IPS-11a (cell line): ENCODE data around the gene LYST.

ENCODE experiments used
- H3K4me3 ChIP-seq: one replicate; pipeline ENCODE4 v1.5.1; 2013; ENCODE audit warnings: low read depth, low read length, control low read depth

The LYST gene

DNA sequence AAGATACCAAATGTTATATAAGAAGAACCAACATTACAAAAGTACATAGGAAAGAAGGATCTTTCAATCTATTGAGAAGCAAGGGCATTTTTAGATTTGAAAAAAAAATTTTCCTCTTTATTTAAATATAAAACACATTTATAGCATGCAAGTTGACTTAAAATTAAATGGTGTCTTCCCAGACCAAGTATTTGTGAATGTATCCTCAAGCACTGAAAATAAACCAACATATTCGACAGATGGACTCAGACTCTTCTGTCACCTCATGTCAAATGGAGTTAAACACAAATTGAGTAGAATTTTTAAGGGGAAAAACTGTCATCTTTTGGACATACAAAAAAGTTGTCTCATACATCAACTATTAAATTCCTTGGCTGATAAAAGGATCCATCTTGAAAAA lies 140.1 kb downstream of the LYST start:
- no peak overlapping the region for H3K4me3 ChIP-seq

DNA sequence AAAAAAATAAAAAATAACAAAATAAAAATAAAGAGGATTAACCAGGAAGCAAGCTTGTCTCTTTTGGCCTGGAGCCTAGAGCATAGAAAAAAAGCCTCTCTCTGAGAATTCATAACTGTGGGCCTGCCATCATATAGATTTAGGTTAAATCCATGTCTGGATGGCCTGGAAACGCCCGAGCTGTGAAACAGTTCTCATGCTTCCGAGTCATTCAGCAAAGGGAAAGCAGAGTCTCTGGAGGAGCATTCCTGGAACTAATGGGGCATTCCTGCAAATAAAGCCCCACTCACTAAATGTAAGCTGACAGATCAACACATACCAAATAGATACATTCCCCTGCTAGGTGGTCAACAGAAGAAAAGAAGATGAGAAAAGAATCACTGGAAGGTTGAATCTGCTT lies 141.3 kb downstream of the LYST start:
- H3K4me3 ChIP-seq = no peak overlapping the region

DNA sequence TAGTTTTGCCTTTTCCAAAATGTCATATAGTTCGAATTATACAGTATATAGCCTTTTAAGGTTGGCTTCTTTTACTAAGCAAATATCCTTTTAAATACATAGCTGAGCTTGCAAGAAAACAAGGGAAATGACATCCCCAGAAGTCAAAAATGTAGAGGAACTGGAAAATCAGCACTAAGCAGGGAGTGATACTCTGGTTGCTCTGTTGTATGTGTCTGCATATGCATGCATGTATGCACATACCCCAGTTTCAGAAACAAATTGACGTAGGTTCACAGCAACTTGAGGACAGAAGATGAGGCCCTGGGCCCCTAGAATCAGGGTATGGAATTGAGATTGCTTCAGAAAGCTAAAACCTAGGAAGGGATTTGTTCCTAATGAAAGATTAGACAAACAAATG lies 142.0 kb downstream of the LYST start:
- no peak overlapping the region for H3K4me3 ChIP-seq

DNA sequence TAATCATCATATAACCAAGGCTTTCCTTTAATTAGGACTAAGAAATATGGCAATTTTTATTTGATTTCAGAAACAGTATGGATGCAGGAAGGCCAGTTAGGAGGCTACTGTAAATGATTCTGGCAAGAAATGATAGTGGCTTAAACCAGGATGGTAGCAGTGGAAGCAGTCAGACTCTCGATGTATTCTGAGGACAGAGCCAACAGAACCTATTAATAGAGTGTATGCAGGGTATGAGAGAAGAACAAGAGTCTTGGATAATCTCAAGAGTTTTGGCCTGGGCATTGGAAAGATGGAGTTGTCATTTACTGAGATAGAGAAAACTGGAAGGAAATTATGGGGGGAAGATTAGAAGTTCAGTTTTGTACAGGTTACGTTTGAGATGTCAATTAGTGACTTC lies 143.8 kb downstream of the LYST start:
- no peak overlapping the region for H3K4me3 ChIP-seq

DNA sequence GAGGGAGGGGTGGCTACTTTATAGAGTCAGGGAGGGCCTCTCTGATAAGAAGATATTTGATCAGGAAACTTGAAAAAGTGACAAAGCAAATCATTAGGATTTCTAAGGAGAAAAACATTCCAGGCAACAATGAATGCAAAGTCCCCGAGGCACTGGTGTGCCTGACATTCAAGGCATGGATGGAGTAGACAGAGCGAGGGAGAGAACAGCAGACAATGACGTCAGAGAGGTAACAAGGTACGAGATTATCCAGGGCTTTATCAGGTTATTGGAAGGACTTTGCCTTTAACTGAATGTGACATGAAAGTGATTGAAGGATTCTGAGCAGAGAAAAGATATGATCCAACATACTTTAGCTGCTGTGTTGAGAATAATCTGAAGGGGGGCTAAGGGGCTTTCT lies 144.7 kb downstream of the LYST start:
- no peak overlapping the region for H3K4me3 ChIP-seq

DNA sequence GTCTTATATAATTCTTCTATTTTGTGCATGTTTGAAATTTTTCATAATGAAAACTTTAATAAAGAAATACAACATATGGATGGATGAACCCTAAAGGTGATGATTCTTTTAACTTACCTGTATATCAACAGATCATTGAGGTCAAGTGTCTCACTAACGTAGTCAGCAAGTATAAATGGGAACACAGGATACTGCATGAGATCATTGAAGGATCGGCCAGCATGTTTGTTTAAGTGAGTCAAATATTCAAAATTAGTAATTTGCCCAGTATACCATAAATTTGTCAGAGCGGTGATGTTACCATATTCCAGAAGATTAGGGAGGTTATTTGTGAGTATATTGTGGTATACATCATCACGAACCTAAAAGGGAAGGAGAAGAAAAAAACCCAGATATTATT lies 146.2 kb downstream of the LYST start:
- no peak overlapping the region for H3K4me3 ChIP-seq

DNA sequence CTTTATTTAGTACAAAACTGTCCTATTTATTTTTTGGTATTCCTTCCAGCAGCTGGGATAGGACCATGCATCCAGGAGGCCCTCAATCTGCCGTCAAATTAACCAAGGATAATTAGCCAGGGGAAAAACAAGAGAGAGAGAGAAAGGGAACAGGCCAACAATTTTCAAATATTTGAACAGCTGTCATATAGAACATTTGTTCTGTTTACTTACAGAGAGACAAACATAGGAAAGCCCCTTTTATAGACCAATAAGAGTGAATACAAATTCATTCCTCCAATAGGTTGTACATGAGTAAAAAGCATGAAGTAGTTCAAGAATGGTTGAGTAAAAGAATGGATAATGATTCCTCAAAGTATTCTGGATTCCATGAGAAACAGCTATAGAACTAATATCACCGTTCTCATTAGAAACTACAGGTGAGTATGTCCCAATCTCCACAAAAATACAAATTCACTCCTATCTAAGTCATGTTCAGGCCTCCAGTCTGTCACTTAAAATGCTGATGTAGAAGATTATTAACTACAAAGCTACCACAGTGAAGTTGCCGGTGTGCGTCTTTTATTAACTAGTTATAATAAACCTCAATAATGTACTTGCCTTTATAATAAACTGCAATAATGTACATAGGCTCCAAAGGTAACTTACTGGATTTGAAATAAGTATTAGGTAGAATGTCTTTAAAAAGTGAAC lies 152.4 kb downstream of the LYST start:
- H3K4me3 ChIP-seq = no peak overlapping the region

DNA sequence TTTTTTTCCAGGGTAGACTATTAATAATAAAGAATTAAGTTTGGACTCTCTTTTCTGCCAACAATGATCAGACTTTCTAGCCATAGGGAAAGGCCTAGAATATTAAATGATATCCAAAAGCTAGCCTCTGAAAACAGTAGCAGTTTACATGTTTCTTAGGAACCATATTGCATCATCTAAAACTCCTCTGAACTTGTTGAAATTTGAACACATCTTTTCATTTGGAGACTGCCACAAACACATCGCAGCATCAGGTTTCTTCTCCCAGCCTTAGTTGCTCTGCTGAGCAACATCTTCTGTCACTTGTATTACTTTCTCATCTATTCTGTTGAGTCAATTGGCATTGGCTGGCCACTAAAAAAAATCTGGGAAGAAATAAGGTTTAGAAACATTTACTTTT lies 153.9 kb downstream of the LYST start:
- H3K4me3 ChIP-seq = no peak overlapping the region

DNA sequence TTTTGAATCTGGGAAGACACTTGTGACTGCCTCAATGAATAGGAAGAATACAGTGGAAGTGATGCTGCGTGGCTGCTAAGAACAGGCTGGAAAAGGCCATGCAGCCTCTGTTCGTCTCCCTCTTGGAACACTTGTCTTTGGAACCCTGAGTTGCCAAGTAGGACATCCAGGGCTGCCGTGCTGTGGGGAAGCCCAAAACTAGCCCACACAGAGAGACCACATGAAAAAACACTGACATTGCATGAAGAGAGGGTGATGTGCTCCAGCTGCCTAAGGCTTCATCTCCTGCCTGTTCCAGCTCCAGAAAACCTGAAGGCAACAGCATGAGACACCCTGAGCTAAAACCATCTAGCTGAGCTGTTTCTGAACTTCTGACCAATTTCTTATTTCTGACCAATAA lies 156.0 kb downstream of the LYST start:
- H3K4me3 ChIP-seq = no peak overlapping the region

DNA sequence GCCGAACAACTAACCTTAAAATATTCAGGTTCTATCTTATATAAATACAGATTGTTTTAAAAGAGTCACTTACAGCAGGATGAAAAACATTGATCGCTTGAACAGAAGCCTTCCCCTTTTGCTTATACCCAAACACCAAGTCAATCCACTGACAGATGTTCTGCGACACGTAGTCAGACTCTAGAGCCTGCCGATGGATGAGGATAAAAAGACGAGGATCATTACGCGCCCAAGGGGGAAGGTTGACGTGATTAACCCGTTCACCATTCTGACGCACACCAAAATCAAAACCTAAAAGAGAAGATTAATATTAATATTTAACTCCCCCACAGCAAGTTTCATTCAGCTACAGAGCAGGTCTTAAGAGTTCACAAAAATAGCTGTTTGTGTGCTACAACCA lies 157.7 kb downstream of the LYST start:
- no peak overlapping the region for H3K4me3 ChIP-seq

DNA sequence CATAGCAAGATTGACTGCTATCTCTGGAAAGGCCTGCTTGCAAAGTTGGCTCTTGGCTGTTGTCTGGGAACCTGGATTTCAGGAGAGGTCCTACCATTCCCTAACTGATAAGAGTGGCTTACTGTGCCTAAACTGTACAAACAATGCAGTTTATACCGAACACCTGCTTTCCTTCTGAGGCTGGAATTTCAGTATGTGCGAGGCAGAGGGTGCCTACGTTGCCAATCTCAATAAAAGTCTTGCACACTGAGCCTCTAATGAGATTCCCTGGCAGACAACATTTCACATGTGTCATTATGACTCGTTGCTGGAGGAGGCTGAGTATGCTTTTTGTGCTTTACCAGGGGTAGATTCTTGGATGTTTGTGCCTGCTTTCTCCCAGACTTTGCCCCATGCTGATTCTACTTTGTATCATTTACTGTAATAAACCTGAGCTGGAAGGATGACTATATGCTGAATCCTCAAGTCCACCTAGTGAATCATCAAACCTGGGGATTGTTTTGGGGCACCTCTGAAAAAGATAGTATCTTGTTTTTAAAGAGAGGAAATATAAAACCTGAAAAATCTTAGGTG lies 158.2 kb downstream of the LYST start:
- no peak overlapping the region for H3K4me3 ChIP-seq

DNA sequence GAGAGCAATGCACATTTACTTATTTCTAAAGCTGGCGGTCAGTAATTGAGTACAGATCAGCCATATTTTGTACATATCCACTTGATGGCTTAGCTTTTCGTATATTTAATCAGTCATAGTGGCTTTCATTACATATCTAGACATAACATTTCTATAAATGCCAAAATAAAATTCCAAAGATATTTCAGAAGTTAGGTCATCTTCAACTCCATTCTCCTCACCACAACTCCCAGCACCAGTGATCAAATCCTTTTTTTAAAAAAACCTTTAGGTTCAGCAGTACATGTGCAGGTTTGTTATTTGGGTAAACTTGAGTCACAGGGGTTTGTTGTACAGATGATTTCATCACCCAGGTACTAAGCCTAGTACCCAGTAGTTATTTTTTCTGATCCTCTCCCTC lies 163.2 kb downstream of the LYST start:
- no peak overlapping the region for H3K4me3 ChIP-seq

DNA sequence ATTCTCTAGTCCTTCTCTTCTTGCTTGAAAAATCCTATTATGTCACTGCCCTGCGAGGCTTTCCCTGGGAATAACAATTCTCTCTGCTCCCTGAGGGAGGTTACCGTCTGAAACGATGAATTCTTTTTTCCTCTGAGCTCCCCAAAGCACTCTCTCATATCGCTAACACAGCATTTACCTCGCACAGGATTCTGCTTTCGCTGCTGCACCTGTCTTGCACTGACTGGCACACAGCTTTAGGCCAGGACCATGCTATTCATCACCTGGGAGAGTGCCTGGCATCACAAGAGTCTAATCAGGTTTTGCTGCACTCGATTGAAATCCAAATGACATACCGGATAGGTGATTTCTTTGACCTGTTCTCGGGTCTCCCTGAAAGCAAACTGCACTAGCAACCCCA lies 164.3 kb downstream of the LYST start:
- H3K4me3 ChIP-seq = no peak overlapping the region

DNA sequence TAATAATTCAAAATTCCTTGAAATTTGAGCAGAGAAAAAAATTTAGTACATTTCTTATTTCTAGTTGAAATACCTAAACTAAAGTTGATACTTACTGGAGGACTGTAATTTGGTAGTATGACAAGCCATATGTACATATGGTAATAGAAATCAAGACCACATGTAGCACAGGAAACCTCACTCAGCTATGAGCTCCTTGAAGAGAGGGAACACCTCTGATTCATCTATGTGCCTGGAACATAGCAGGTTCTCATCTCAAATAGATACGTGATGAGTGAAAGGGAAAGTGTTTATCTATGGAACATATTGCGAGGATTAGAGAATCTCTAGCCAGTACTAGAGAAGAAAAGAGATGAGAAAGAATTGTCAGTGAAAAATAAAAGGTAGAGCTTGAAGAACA lies 169.2 kb downstream of the LYST start:
- no peak overlapping the region for H3K4me3 ChIP-seq

DNA sequence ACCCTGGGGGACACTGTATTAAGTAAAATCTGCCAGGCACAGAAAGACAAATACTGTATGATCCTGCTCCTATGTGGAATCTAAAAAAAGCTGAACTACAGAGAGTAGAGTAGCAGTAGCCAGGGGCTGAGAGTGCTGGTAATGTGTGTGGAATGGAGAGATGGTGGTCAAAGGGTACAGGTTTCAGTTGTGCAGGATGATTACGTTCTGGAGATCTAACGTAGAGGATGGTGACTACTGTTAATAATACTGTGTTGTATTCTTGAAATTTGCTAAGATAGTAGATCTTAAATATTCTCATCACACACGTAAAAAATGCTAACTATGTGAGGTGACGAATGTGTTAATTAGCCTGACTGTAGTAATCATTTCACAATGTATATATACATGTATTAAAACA lies 177.3 kb downstream of the LYST start:
- no peak overlapping the region for H3K4me3 ChIP-seq

DNA sequence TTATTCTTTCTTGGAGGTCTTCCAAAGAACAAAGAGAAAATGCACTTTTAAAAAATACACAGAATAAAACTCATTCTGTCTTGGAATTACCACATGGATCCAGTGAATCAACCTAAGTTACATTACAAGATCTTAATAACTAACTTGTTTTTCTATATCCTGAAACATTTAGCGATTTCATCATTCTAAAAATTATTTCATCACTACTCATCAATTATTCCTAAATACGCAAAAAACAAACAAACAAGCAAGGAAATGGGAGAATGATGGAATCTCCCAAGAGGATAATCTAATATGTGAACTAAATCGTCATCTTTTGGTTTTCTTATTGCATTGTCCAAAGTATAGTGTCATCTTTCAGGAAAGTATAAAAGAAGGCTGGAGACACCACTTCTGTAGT lies 178.6 kb downstream of the LYST start:
- H3K4me3 ChIP-seq = no peak overlapping the region

DNA sequence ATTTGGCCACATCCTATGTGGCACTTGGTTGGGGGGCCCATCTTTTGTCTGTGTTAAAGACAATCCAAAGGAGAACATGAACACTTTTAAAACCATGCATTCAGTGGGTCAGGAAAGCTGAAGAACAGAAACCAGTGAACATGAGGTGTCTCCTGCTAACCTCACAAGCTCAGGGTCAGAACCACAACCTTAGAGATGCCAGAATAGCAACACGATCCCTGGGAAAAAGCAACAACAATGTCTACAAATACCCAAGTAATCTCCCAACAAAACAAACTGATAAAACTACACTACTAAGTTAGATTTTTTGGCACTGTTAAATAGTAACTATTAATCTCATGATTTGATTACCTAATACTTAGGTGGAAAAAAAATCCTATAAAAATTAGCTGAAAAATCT lies 183.1 kb downstream of the LYST start:
- no peak overlapping the region for H3K4me3 ChIP-seq

DNA sequence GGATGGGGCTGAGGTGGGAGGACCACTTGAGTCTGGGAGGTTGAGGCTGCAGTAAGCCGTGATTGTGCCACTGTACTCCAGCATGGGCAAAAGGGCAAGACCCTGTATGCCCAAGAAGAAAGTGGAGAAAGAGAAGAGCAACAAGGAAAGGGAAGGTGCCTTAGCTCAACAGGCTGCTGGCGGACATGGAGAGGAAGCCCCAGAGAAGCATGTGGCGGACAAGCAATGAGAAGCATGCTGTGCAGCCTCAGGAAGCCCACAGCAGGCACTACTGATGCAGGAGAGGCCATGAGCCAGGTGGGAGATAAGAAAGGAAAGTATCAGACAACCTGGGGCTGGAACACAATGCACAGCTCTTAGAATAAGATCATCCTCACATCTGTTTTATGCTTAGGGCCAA lies 184.5 kb downstream of the LYST start:
- H3K4me3 ChIP-seq = no peak overlapping the region

DNA sequence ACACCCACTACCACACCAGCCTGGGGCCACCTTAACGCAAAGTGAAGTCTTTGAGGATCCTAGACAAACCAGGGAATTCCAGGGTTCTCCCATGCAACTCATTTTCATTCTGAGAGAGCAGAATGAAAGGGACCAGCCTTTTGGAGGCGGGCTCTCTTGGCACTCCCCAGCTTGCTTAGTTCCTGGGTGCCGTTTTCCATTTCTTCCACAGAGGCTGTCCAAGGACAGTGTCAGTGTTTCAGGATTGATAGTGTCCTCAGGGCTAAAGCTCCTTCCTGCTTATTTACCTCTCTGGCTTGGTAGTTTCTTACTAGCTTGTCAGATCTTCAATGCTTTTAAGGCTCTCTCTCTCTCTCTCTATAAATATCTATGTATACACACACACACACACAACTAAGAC lies 187.1 kb downstream of the LYST start:
- no peak overlapping the region for H3K4me3 ChIP-seq

DNA sequence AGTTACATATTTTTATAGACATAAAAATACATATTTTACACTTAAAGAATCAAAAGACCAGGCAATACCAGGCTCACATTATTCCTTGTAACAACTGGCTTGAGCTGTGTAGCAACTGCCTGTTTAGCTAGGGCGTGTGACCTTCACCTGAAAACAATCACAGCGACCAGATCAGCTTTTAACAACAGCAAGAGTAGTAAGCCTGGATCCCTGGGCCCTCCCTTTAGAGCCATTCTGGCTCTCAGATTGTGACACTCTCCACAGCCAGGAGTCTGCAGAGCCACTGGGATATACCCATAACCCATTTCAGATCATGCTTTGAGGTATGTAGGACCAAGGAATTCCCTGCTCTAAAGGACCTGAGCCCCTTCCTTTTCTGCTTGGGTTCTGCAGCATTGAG lies 187.7 kb downstream of the LYST start:
- no peak overlapping the region for H3K4me3 ChIP-seq

DNA sequence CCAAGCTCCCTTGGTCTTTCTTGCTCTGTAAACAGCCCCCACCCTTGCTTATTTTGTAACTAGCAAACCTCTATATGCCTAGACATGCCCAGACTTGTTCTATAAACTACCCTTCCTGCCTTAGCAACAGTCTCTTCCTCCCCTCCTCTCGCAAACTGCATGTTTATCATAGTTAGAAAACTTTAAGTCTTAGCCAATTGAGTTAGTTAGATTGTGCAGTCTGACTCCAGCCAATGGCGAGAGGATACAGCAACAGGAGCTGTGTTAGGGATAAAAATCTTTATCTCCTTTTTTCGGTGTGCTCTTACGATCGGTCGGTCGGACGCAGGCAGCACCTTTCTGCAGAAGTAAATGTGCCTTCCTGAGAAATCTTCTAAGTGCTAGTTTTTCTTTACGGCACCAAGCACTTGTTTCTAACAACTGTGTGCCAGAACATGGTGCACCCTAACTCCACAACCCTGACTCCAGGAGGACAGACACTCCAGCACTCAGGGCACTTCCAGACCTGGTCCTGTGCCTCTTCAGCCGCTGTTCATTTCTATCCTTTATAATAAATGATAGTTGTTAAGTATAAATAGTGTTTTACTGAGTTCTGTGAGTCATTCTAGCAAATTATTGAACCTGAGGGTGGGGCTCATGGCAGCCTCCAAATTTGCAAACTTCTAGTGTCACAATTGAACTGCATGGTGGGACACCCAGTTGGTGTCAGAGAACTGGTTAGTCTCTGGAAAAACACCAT lies 191.4 kb downstream of the LYST start:
- no peak overlapping the region for H3K4me3 ChIP-seq

DNA sequence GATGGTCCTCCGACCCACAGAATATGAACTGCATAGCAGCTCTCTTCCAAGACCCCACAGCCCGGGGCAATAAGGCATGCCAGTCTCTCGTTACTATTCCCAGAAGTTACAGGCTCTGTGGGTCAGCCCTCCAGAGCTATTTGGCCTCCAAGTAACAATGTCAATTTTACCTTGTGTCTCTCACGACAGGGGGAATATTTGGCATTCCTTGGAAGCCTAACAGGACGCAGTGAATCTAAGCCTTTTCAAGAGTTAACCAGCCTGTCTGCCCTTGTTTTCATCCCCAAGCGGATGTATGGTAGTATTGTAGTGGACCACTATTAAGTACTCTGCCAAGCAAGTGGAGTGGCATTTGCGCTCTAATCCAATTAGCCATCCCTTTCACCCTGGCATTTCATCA lies 192.7 kb downstream of the LYST start:
- no peak overlapping the region for H3K4me3 ChIP-seq

DNA sequence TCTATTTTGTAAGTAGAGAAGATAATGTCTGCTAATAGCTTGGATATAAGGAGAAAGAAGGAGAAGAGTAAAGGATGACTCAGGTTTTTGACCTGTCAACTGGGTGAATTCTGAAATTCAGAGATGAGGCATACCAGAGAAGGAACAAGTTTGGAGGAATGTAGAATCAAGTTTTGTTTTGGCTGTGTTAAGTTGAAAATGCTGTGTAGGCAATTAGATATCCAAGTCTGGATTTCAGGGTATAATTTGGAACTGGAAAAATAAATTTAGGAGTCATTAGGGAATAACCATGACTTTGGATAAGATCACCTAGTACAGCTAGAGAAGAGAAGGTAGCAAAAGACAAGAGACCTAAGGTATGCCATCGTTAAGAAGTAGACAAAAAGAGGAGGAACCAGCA lies 194.7 kb downstream of the LYST start:
- no peak overlapping the region for H3K4me3 ChIP-seq
